Activated CD8-positive, alpha-beta memory T cell treated with anti-CD3 and anti-CD28 coated beads, Interleukin-2, amount 10 ng/mL, durations not matched to agents 7 days and 5 days (primary cell): ENCODE data around the gene REEP1. TPM values are rescaled to one million over a fixed set of nuclear protein-coding genes. Genes with fewer than 3 reads are reported as not detected.

ENCODE experiments used
- ATAC-seq: fragments of 150-1000 bp; cut with Tn5 transposase; one replicate; pipeline ENCODE4 v1.10.0; 2021; ENCODE audit warnings: moderate library complexity
- CTCF ChIA-PET: fragments of 350-600 bp; sonication (Branson Sonifier 250); formaldehyde crosslinking; loops from one replicate; lab custom pipeline; 2021; ENCODE audit warnings: antibody characterized with exemption; lab: Charles Lee
- DNase-seq: peaks from one replicate; pipeline ENCODE4 v3.0.0-alpha.2; 2020
- H3K27ac Mint-ChIP-seq: one replicate; pipeline ENCODE4 v1.8.0; 2021; ENCODE audit warnings: mild to moderate bottlenecking, mixed read lengths
- H3K27me3 Mint-ChIP-seq: one replicate; pipeline ENCODE4 v1.8.0; 2021; ENCODE audit warnings: mixed read lengths
- H3K36me3 Mint-ChIP-seq: one replicate; pipeline ENCODE4 v1.8.0; 2021; ENCODE audit warnings: mild to moderate bottlenecking, mixed read lengths
- H3K4me1 Mint-ChIP-seq: one replicate; pipeline ENCODE4 v1.8.0; 2021; ENCODE audit warnings: mixed read lengths
- H3K4me3 Mint-ChIP-seq: one replicate; pipeline ENCODE4 v1.8.0; 2021; ENCODE audit warnings: mild to moderate bottlenecking, moderate library complexity, mixed read lengths
- H3K9me3 Mint-ChIP-seq: one replicate; pipeline ENCODE4 v1.8.0; 2022; ENCODE audit warnings: low read depth, mixed read lengths
- total RNA-seq, 2 experiments: library from RNA; stranded (reverse); gene quantifications; one replicate each; pipeline ENCODE4 v1.2.3, GENCODE V29; 2021

REEP1 gene
- total RNA-seq, 2 experiments from 2014 or later, result 0.16 TPM; not detected in 1

- Mint-ChIP-seq H3K36me3 (no peaks in the 10 kb centered on the region), H3K4me3 (no peak overlapping the region), H3K9me3 (no peaks in the 10 kb centered on the region), H3K27me3 (peaks cover 26% of the 10 kb centered on the region), H3K4me1 (no peaks in the 10 kb centered on the region), H3K27ac (no peak overlapping the region)
- CTCF ChIA-PET, result no interaction called here
- ATAC-seq, result no peak
- no peak for DNase-seq
Measured at GRCh38 chr2:86311879-86312278, 25.5 kb downstream of the REEP1 start.

GRCh38 chr2:86309966-86310365 lies 27.5 kb downstream of the REEP1 start:
- no peak for DNase-seq
- Mint-ChIP-seq H3K27ac (no peak overlapping the region), H3K4me1 (no peaks in the 10 kb centered on the region), H3K9me3 (no peaks in the 10 kb centered on the region), H3K4me3 (no peak overlapping the region), H3K36me3 (no peaks in the 10 kb centered on the region), H3K27me3 (peaks cover 33% of the 10 kb centered on the region)
- no peak for ATAC-seq
- CTCF ChIA-PET, result no interaction called here

GRCh38 chr2:86308984-86309695 lies 28.3 kb downstream of the REEP1 start:
- DNase-seq (no peak), ATAC-seq (no peak)
- no peaks in the 10 kb centered on the region for H3K36me3 Mint-ChIP-seq
- peaks cover 35% of the 10 kb centered on the region for H3K27me3 Mint-ChIP-seq
- no peak overlapping the region for H3K4me3 Mint-ChIP-seq
- no peaks in the 10 kb centered on the region for H3K4me1 Mint-ChIP-seq
- no peaks in the 10 kb centered on the region for H3K9me3 Mint-ChIP-seq
- H3K27ac Mint-ChIP-seq, result no peak overlapping the region
- CTCF ChIA-PET, result no interaction called here

GRCh38 chr2:86308356-86308755 lies 29.1 kb downstream of the REEP1 start:
- Mint-ChIP-seq H3K27me3 (peaks cover 41% of the 10 kb centered on the region), H3K4me1 (no peaks in the 10 kb centered on the region), H3K36me3 (no peaks in the 10 kb centered on the region), H3K27ac (no peak overlapping the region), H3K4me3 (no peak overlapping the region), H3K9me3 (no peaks in the 10 kb centered on the region)
- DNase-seq (no peak), ATAC-seq (no peak)
- CTCF ChIA-PET, result no interaction called here

- no peaks in the 10 kb centered on the region for H3K36me3 Mint-ChIP-seq
- no peaks in the 10 kb centered on the region for H3K9me3 Mint-ChIP-seq
- CTCF ChIA-PET, result no interaction called here
- H3K27me3 Mint-ChIP-seq, result peaks cover 40% of the 10 kb centered on the region
- no peak overlapping the region for H3K4me3 Mint-ChIP-seq
- ATAC-seq (no peak), DNase-seq (no peak)
- H3K4me1 Mint-ChIP-seq, result no peaks in the 10 kb centered on the region
- no peak overlapping the region for H3K27ac Mint-ChIP-seq
Measured at GRCh38 chr2:86307431-86307830, 30.0 kb downstream of the REEP1 start.

GRCh38 chr2:86305915-86306254 lies 31.5 kb downstream of the REEP1 start:
- H3K4me1 Mint-ChIP-seq, result no peaks in the 10 kb centered on the region
- ATAC-seq (no peak), DNase-seq (no peak)
- H3K4me3 Mint-ChIP-seq, result no peak overlapping the region
- peaks cover 49% of the 10 kb centered on the region for H3K27me3 Mint-ChIP-seq
- CTCF ChIA-PET, result no interaction called here
- no peaks in the 10 kb centered on the region for H3K9me3 Mint-ChIP-seq
- H3K36me3 Mint-ChIP-seq, result no peaks in the 10 kb centered on the region
- H3K27ac Mint-ChIP-seq, result no peak overlapping the region

- peaks cover 48% of the 10 kb centered on the region for H3K27me3 Mint-ChIP-seq
- H3K4me3 Mint-ChIP-seq, result no peak overlapping the region
- CTCF ChIA-PET, result interaction anchor here (1.6 kb wide), 1 partner anchor 8 kb away, joined by 3 read pairs; no protein-coding TSS in a partner anchor
- H3K36me3 Mint-ChIP-seq, result no peaks in the 10 kb centered on the region
- no peak overlapping the region for H3K27ac Mint-ChIP-seq
- no peaks in the 10 kb centered on the region for H3K4me1 Mint-ChIP-seq
- DNase-seq, result no peak
- H3K9me3 Mint-ChIP-seq, result no peaks in the 10 kb centered on the region
- no peak for ATAC-seq
Measured at GRCh38 chr2:86305195-86305914, 32.1 kb downstream of the REEP1 start.

- H3K27me3 Mint-ChIP-seq, result peaks cover 54% of the 10 kb centered on the region
- ATAC-seq (no peak), DNase-seq (no peak)
- CTCF ChIA-PET, result interaction anchor here (0.7 to 1.6 kb wide), 2 partner anchors 9 to 79 kb away, joined by 3 read pairs; no protein-coding TSS in a partner anchor
- no peak overlapping the region for H3K4me3 Mint-ChIP-seq
- no peak overlapping the region for H3K27ac Mint-ChIP-seq
- no peaks in the 10 kb centered on the region for H3K4me1 Mint-ChIP-seq
- no peaks in the 10 kb centered on the region for H3K36me3 Mint-ChIP-seq
- no peaks in the 10 kb centered on the region for H3K9me3 Mint-ChIP-seq
Measured at GRCh38 chr2:86304416-86304815, 33.0 kb downstream of the REEP1 start.

GRCh38 chr2:86302320-86302719 lies 35.1 kb downstream of the REEP1 start:
- no peaks in the 10 kb centered on the region for H3K36me3 Mint-ChIP-seq
- CTCF ChIA-PET, result interaction anchor here (1.5 kb wide), 1 partner anchor 80 kb away, joined by 3 read pairs; no protein-coding TSS in a partner anchor
- no peak overlapping the region for H3K4me3 Mint-ChIP-seq
- H3K27ac Mint-ChIP-seq, result no peak overlapping the region
- no peak for DNase-seq
- no peak for ATAC-seq
- H3K27me3 Mint-ChIP-seq, result peaks cover 69% of the 10 kb centered on the region
- no peaks in the 10 kb centered on the region for H3K4me1 Mint-ChIP-seq
- H3K9me3 Mint-ChIP-seq, result no peaks in the 10 kb centered on the region

- Mint-ChIP-seq H3K27ac (no peak overlapping the region), H3K36me3 (no peaks in the 10 kb centered on the region), H3K4me1 (no peaks in the 10 kb centered on the region), H3K4me3 (no peak overlapping the region), H3K9me3 (no peaks in the 10 kb centered on the region), H3K27me3 (peaks cover 74% of the 10 kb centered on the region)
- CTCF ChIA-PET, result no interaction called here
- DNase-seq (no peak), ATAC-seq (no peak)
Measured at GRCh38 chr2:86301711-86302202, 35.7 kb downstream of the REEP1 start.

GRCh38 chr2:86301009-86301408 lies 36.4 kb downstream of the REEP1 start:
- no peaks in the 10 kb centered on the region for H3K36me3 Mint-ChIP-seq
- CTCF ChIA-PET, result interaction anchor here (0.8 kb wide), 1 partner anchor 18 kb away, joined by 3 read pairs; no protein-coding TSS in a partner anchor
- no peak overlapping the region for H3K4me3 Mint-ChIP-seq
- ATAC-seq, result no peak
- peaks cover 70% of the 10 kb centered on the region for H3K27me3 Mint-ChIP-seq
- H3K9me3 Mint-ChIP-seq, result no peaks in the 10 kb centered on the region
- no peak overlapping the region for H3K27ac Mint-ChIP-seq
- DNase-seq, result no peak
- H3K4me1 Mint-ChIP-seq, result no peaks in the 10 kb centered on the region

GRCh38 chr2:86300496-86300895 lies 36.9 kb downstream of the REEP1 start:
- H3K27ac Mint-ChIP-seq, result no peak overlapping the region
- no peaks in the 10 kb centered on the region for H3K36me3 Mint-ChIP-seq
- no peaks in the 10 kb centered on the region for H3K4me1 Mint-ChIP-seq
- H3K4me3 Mint-ChIP-seq, result no peak overlapping the region
- DNase-seq (no peak), ATAC-seq (no peak)
- CTCF ChIA-PET, result interaction anchor here (0.8 kb wide), 1 partner anchor 18 kb away, joined by 3 read pairs; no protein-coding TSS in a partner anchor
- peaks cover 70% of the 10 kb centered on the region for H3K27me3 Mint-ChIP-seq
- no peaks in the 10 kb centered on the region for H3K9me3 Mint-ChIP-seq

GRCh38 chr2:86298411-86299390 lies 38.7 kb downstream of the REEP1 start:
- H3K36me3 Mint-ChIP-seq, result no peaks in the 10 kb centered on the region
- no peak overlapping the region for H3K27ac Mint-ChIP-seq
- peaks cover 65% of the 10 kb centered on the region for H3K27me3 Mint-ChIP-seq
- H3K4me3 Mint-ChIP-seq, result no peak overlapping the region
- H3K4me1 Mint-ChIP-seq, result no peaks in the 10 kb centered on the region
- no peak for DNase-seq
- CTCF ChIA-PET, result interaction anchor here (2.8 kb wide), 1 partner anchor 78 kb away, joined by 11 read pairs; no protein-coding TSS in a partner anchor
- ATAC-seq, result no peak
- no peaks in the 10 kb centered on the region for H3K9me3 Mint-ChIP-seq
